ENCODE results near the gene MARCHF10. TPM values are rescaled to one million over a fixed set of nuclear protein-coding genes. Genes with fewer than 3 reads are reported as not detected.

The MARCHF10 gene
- total and polyA plus RNA-seq, 2 of the 13 experiments (the other 11 are each of a cell fraction or from before 2014, with no cell fraction given): not detected

DNA sequence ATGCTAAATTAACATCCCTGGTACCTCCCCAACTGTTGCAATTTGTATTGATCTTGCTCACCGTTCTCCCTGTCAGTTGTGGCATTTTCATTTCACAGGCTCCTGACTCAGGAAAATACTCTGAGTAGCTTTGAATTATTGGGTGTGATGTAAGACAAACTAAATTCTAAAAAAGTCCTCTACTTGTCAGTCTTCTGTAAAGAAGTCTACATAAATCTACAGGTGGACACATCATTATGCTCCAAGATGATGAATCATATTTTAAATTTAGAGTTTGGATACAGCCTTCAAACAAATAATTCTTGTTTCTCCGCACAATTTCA lies 47.2 kb downstream of the MARCHF10 start (continued):
- TF ChIP-seq ZNF615 (CRISPR knock-in tag; IDR thresholded peaks at IDR 0.05; ENCODE audit: borderline replicate concordance): no peak
- TF ChIP-seq DR1 (CRISPR knock-in tag; IDR thresholded peaks at IDR 0.05): no peak
- TF ChIP-seq SOX6 (IDR thresholded peaks at IDR 0.05): no peak
- TF ChIP-seq SOX6 (CRISPR knock-in tag; IDR thresholded peaks at IDR 0.05): no peak
- TF ChIP-seq KAT7 (CRISPR knock-in tag; IDR thresholded peaks at IDR 0.05; ENCODE audit: borderline replicate concordance): no peak
- no peak for TF ChIP-seq ZNF121 (CRISPR knock-in tag; IDR thresholded peaks at IDR 0.05)
- TF ChIP-seq, protein P1, sequence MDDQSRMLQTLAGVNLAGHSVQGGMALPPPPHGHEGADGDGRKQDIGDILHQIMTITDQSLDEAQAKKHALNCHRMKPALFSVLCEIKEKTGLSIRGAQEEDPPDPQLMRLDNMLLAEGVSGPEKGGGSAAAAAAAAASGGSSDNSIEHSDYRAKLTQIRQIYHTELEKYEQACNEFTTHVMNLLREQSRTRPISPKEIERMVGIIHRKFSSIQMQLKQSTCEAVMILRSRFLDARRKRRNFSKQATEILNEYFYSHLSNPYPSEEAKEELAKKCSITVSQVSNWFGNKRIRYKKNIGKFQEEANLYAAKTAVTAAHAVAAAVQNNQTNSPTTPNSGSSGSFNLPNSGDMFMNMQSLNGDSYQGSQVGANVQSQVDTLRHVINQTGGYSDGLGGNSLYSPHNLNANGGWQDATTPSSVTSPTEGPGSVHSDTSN (CRISPR knock-in tag; IDR thresholded peaks at IDR 0.05; ENCODE audit: borderline replicate concordance): no peak

DNA sequence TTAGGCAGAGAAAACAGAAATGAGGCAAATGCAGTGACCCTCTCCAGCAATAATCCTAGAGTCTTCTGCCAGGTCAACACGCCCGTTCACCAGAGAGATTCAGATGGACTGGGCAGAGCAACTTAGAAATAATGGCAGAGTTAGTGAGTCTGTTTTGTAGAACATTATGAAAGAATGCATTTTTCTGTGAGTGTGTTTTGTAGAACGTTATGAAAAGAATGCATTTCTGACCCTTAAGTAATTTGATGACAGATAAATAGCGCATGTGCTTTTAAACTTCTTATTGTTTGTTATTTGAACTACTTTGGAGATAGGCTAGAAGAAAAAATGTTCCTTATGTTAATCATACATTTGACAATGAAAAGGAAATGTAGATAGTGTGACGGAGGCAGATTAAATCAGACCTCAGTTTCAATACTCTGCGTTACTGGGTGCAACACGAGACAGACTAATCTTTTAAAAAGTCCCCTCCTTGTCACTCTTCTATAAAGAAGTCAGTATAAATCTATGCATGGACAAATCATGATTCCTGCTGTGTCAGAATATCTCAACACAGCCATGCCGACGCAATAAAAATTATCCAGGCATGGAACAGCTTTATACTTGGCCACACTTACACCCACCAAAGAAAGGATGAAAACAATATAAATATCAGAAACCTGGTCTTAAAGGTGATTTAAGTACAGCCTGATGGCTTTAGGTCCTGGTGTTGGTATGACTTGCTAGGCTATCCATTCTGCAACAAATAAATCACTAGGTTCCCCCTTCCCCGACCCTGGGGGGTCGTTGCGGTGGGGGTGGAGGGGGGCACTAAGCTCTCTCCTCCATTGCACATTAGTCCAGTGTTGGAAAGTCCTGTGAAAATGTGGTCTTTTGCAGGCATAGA lies 47.8 kb downstream of the MARCHF10 start:
- no peaks in the 10 kb centered on the region for H3K36me3 ChIP-seq (replicated peaks in 1 of 2; ENCODE audit: control insufficient read depth in 1 of 2, insufficient read depth in 2 of 2, low read length in 2 of 2)
- 12% methylated on average over 10 of the region's 12 CpGs for WGBS (ENCODE audit: low lambda C conversion rate)
- no peak overlapping the region for H3K27ac ChIP-seq (ENCODE audit: extremely low read length, insufficient read depth, low read length)
- CTCF ChIA-PET (ENCODE audit: low intra/inter-chr PET ratio, low total read pairs): no interaction called here
- no peak overlapping the region for H3K4me2 ChIP-seq (ENCODE audit: low read depth, low read length)
- H2AFZ ChIP-seq (ENCODE audit: low read length): no peak overlapping the region
- ATAC-seq (no peak), DNase-seq (ENCODE audit: low spot score) (no peak), FAIRE-seq (peak; percentile 18)
- TF ChIP-seq GLI4 (CRISPR knock-in tag; IDR thresholded peaks at IDR 0.05; ENCODE audit: borderline replicate concordance) (no peak), CBFB (CRISPR knock-in tag; IDR thresholded peaks at IDR 0.05) (no peak), PHF5A (CRISPR knock-in tag; IDR thresholded peaks at IDR 0.05; ENCODE audit: low read depth, unreplicated experiment) (no peak), ZMYM4 (CRISPR knock-in tag; IDR thresholded peaks at IDR 0.05) (no peak), ZC3H13 (CRISPR knock-in tag; IDR thresholded peaks at IDR 0.05) (no peak), ZNF850 (CRISPR knock-in tag; conservative IDR thresholded peaks at IDR 0.05) (no peak), SP140L (CRISPR knock-in tag; IDR thresholded peaks at IDR 0.05; ENCODE audit: borderline replicate concordance) (no peak)
- TF ChIP-seq, protein P2, sequence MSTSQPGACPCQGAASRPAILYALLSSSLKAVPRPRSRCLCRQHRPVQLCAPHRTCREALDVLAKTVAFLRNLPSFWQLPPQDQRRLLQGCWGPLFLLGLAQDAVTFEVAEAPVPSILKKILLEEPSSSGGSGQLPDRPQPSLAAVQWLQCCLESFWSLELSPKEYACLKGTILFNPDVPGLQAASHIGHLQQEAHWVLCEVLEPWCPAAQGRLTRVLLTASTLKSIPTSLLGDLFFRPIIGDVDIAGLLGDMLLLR (CRISPR knock-in tag; IDR thresholded peaks at IDR 0.05): no peak
- no peak overlapping the region for H3K9ac ChIP-seq (ENCODE audit: insufficient read depth, low read depth, low read length)
- intact Hi-C loops (cut with micrococcal nuclease; ENCODE audit: unreplicated experiment): no loop called here
- no peaks in the 10 kb centered on the region for H4K20me1 ChIP-seq (ENCODE audit: insufficient read depth, low read length)
- no peaks in the 10 kb centered on the region for H3K9me3 ChIP-seq (ENCODE audit: low read length)
- no peak overlapping the region for H3K4me3 ChIP-seq (replicated peaks in 1 of 3; ENCODE audit: insufficient read depth in 1 of 3, low read depth in 2 of 3, low read length in 3 of 3)
- H3K79me2 ChIP-seq (ENCODE audit: insufficient read depth, low read length): no peaks in the 10 kb centered on the region
- peaks cover 0 to 50% of the 10 kb centered on the region in 2 experiments; a peak in 4 of 5 replicates for H3K27me3 ChIP-seq (ENCODE audit: control insufficient read depth in 1 of 2, insufficient read depth in 2 of 2, low read length in 2 of 2)
- POLR2A ChIA-PET: no interaction called here
- no TSS peak for BruUV-seq (replicated peaks)
- H3K4me1 ChIP-seq (ENCODE audit: insufficient read depth, low read length): no peaks in the 10 kb centered on the region
- in situ Hi-C loops (cut with HindIII; ENCODE audit: extremely low pct_ligation_motif_present, low pct_unique_long_range_greater_than_20kb): no loop called here
